Esophagus squamous epithelium (tissue), 4 donors: ENCODE data around the gene PRDX5.

Experiments
- CTCF ChIP-seq, 6 experiments: fragments of 450-650 bp in 4 of 6; fragments of 200-600 bp in 2 of 6; sonication (generic) in 2 of 6; IDR thresholded peaks; one replicate each; pipeline ENCODE4 v1.5.1; 2016 to 2019; ENCODE audit warnings: antibody characterized with exemption in 6 of 6, mild to moderate bottlenecking in 4 of 6, moderate library complexity in 4 of 6
- POLR2A ChIP-seq, 4 donors: fragments of 450-650 bp; IDR thresholded peaks; one replicate each; pipeline ENCODE4 v1.6.1; 2017; ENCODE audit warnings: antibody characterized with exemption in 4 of 4, mild to moderate bottlenecking in 4 of 4, moderate library complexity in 3 of 4

- TF ChIP-seq POLR2A (IDR thresholded peaks at IDR 0.05) (no peak), CTCF (IDR thresholded peaks at IDR 0.05) (no peak)
These were observed 1.1 kb downstream of the PRDX5 start for GRCh38 chr11:64318766-64319761.
